ENCODE data around the gene ADAM15.

Gene ADAM15

DNA sequence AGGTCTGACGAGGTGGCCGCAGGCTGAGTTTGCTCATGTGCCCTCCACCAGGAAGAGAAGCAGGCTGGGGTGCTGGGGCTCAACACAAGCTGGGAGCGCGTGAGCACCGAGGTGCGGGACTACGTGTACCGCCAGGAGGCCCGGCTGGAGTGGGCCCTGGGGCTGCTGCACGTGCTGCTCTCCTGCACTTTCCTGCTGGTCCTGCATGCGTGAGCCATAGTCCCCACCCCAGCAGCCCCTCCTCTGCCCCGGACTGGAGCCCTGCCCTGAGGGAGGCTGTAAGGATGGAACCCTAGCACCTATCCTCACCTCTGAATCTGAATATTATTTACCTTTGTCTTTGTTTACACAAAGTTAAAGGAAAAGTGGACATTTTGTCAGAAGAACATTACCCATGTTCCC lies 7.8 kb upstream of the ADAM15 start:
- H3K27ac ChIP-seq (ENCODE audit: low read depth, low read length), result no peak overlapping the region
- H3K27me3 ChIP-seq (ENCODE audit: insufficient read depth, low read length), result no peaks in the 10 kb centered on the region
- no peak overlapping the region for H2AFZ ChIP-seq (ENCODE audit: low read length, unreplicated experiment)
- H3K4me3 ChIP-seq (ENCODE audit: low read depth, low read length), result no peak overlapping the region
- no peaks in the 10 kb centered on the region for H3K79me2 ChIP-seq (ENCODE audit: control insufficient read depth, insufficient read depth, low read length, unreplicated experiment)
- H3K36me3 ChIP-seq (ENCODE audit: insufficient read depth, low read length), result no peaks in the 10 kb centered on the region
- H3K4me1 ChIP-seq (ENCODE audit: control insufficient read depth, insufficient read depth, low read length, unreplicated experiment), result peaks cover 18% of the 10 kb centered on the region

DNA sequence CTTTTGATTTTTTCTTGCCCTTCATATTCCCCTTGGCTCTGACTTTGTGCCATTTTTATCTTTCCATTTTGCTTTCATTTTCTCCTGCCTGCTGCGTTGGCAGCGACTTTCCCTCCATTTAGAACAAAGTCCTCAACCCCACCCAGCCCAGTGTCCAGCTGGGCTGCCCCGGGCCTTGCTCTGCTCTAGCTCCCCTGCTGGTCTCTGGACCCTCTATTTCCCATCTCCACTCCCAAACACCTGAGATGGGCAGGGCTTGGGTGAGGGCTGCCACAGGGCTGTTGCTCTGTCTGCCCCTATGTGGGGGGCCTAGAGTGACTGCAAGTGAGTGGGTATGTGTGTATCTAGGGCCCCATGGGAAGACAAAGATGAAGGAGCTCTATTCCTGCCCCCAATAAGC lies 7.3 kb upstream of the ADAM15 start:
- H3K27me3 ChIP-seq (ENCODE audit: insufficient read depth, low read length), result no peaks in the 10 kb centered on the region
- no peak overlapping the region for H2AFZ ChIP-seq (ENCODE audit: low read length, unreplicated experiment)
- H3K27ac ChIP-seq (ENCODE audit: low read depth, low read length), result no peak overlapping the region
- peaks cover 13% of the 10 kb centered on the region for H3K4me1 ChIP-seq (ENCODE audit: control insufficient read depth, insufficient read depth, low read length, unreplicated experiment)
- no peaks in the 10 kb centered on the region for H3K79me2 ChIP-seq (ENCODE audit: control insufficient read depth, insufficient read depth, low read length, unreplicated experiment)
- H3K36me3 ChIP-seq (ENCODE audit: insufficient read depth, low read length), result no peaks in the 10 kb centered on the region
- H3K4me3 ChIP-seq (ENCODE audit: low read depth, low read length), result no peak overlapping the region

DNA sequence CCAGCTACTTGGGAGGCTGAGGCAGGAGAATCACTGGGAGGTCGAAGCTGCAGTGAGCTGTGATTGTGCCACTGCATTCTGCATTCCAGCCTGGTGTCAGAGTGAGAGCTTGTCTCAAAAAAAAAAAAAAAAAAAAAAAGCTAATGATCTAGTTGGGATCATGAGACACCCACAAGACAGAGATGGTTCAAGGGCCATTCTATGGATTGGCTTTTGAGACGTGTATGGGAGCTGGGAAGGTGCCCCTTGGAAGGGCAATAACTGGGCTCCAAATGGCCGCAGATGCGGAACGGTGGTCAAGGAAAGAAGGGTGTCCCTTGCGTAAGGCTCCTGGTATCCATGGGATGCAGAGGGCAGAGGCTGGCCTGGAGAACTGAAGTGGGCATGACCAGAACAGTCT lies 6.8 kb upstream of the ADAM15 start:
- no peak overlapping the region for H3K4me3 ChIP-seq (ENCODE audit: low read depth, low read length)
- H3K4me1 ChIP-seq (ENCODE audit: control insufficient read depth, insufficient read depth, low read length, unreplicated experiment), result peaks cover 13% of the 10 kb centered on the region
- no peak overlapping the region for H2AFZ ChIP-seq (ENCODE audit: low read length, unreplicated experiment)
- H3K36me3 ChIP-seq (ENCODE audit: insufficient read depth, low read length), result no peaks in the 10 kb centered on the region
- no peaks in the 10 kb centered on the region for H3K79me2 ChIP-seq (ENCODE audit: control insufficient read depth, insufficient read depth, low read length, unreplicated experiment)
- no peaks in the 10 kb centered on the region for H3K27me3 ChIP-seq (ENCODE audit: insufficient read depth, low read length)
- no peak overlapping the region for H3K27ac ChIP-seq (ENCODE audit: low read depth, low read length)

DNA sequence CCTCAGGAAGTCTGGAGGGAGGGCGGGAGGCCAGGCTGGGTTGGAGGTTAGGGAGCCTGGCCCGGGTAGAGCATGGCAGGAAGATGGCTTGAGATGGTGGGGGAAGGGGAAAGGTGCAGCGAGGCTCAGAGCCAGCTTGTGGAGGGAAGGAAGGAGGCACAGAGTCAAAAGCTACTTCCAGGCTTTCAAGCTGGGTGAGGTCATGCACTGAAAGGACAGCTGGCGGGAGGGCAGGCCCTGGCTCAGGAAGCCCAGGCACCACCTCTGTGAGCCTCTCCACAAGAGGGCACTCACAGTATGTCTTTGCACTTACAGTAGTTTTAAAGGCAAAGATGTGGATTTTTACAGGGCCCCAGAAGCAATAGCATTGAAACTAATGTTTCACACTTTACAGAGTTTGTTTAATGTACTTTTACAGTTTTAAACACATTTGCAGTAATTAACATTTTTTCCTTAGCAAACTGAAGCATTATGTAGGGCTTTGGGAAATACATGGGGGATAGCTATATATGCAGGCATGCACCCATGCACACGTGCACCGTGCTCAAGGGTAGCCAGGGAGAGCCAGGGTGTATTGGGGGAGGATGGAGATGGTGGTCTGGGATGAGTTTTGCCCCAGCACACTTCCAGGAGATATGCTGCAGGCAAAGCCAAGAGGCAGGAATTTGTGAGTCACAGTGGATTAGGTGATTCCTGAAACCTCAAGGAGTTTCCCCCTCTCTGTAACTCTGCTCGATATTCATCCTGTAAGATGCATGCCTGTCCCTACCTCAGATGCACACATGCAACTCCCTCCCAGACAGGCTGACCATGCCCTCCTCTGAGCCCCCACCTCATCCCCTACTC lies 6.1 kb upstream of the ADAM15 start:
- H2AFZ ChIP-seq (ENCODE audit: low read length, unreplicated experiment), result no peak overlapping the region
- no peaks in the 10 kb centered on the region for H3K79me2 ChIP-seq (ENCODE audit: control insufficient read depth, insufficient read depth, low read length, unreplicated experiment)
- H3K36me3 ChIP-seq (ENCODE audit: insufficient read depth, low read length), result no peaks in the 10 kb centered on the region
- H3K27me3 ChIP-seq (ENCODE audit: insufficient read depth, low read length), result no peaks in the 10 kb centered on the region
- H3K27ac ChIP-seq (ENCODE audit: low read depth, low read length), result no peak overlapping the region
- no peak overlapping the region for H3K4me3 ChIP-seq (ENCODE audit: low read depth, low read length)
- peaks cover 19% of the 10 kb centered on the region for H3K4me1 ChIP-seq (ENCODE audit: control insufficient read depth, insufficient read depth, low read length, unreplicated experiment)

DNA sequence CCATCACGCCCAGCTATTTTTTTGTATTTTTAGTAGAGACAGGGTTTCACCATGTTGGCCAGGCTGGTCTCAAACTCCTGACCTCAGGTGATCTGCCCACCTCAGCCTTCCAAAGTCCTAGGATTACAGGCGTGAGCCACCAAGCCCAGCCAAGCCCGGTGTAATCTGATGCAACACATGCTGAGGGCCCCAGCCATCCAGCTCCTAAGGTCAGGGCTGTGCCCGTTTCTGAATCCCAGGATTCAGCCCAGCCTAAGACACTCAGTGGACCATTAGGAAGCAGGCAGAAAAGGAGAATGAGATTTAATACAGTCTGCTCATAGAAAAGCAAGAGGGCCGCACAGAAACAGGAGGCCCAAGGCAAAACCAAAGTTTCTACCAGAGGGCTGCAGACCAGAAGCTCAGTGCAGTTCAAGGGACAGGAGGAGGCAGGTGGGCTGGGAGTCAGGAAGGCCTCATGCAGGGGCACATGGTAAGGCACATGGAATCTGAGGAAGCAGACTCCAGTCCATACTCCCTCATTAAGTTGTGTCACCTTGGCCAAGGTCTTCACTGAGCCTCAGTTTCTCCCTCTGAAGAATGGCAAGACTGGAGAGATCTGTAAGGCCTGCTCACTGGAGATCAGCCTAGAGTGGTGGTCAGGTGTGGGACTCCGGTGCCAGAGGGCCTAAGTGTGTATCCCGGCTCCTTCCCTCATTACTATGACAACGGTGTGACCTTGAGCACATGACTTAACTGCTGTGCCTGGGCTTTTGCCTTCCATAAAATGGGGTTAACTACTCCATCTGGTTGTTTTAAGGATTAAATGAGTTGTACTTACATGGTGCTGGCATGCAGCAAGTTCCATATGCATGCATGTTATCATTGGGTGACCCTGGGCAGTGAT lies 2.4 kb upstream of the ADAM15 start:
- no peak overlapping the region for H2AFZ ChIP-seq (ENCODE audit: low read length, unreplicated experiment)
- H3K27me3 ChIP-seq (ENCODE audit: insufficient read depth, low read length), result no peaks in the 10 kb centered on the region
- H3K79me2 ChIP-seq (ENCODE audit: control insufficient read depth, insufficient read depth, low read length, unreplicated experiment), result peaks cover 17% of the 10 kb centered on the region
- no peak overlapping the region for H3K27ac ChIP-seq (ENCODE audit: low read depth, low read length)
- no peak overlapping the region for H3K4me3 ChIP-seq (ENCODE audit: low read depth, low read length)
- H3K4me1 ChIP-seq (ENCODE audit: control insufficient read depth, insufficient read depth, low read length, unreplicated experiment), result peaks cover 33% of the 10 kb centered on the region
- no peaks in the 10 kb centered on the region for H3K36me3 ChIP-seq (ENCODE audit: insufficient read depth, low read length)

DNA sequence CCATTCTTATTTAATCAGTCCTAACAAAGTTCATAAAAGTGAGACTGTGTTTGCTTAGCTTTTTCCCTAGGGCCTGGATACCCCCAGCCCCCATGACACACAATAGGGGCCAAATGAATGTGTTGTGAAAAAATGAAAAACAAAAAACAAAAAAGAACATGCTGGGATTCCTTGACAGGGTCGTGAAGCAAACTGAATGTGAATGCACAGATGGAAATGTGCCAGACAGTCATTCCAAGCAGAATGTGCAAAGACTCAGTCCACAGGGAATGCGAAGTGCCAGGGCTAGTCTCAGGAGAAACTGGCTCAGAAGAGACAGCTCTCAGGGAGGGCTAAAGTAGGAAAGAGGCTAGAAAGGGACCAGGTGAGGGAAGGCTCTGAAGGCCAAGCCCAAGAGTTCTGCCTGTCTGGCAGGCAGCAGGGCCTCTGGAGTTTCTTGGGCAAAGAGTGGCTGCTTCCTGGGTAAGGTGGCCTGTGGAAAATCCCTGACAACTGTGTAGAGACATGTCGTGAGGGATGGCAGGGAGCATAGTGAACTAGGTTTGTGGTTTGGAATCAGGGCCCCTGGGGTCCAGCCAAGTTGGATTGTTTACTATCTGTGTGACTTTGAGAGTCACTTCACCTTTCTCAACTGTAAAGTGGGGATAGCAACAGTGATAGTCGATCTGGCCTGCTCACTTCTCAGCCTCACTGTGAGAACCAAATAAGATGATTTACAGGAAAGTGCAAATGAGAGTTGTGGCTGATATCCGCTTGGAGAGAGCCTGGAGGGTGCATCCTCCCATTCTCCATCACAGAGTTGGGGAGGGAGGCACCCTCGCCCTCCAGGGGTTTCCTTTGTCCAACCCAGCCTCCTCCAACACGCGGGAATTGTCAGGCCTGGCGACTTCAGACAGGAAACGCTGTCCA lies 1.2 kb upstream of the ADAM15 start:
- peak overlapping the region; percentile 82 for H3K4me3 ChIP-seq (ENCODE audit: low read depth, low read length)
- H3K27ac ChIP-seq (ENCODE audit: low read depth, low read length), result peak overlapping the region; percentile 72

DNA sequence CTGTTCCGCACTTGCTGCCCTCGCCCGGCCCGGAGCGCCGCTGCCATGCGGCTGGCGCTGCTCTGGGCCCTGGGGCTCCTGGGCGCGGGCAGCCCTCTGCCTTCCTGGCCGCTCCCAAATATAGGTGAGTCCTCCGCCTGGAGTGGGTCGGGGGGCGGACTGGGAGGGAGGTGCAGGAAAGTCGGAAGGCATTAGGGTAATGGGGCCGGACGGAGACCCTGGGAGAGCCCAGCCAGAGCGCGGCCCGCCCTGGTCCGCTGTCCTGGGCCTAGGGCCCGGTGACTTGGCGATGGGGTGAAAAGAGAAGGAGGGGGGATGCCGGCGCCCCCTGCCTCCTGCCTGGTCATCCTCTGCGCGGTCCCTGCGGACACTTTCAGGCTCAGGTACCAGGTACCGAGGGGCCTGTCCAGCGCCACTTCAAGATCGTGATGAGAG lies 243 bp downstream of the ADAM15 start:
- no peaks in the 10 kb centered on the region for H3K27me3 ChIP-seq (ENCODE audit: insufficient read depth, low read length)
- peak overlapping the region; percentile 75 for H2AFZ ChIP-seq (ENCODE audit: low read length, unreplicated experiment)
- peaks cover 22% of the 10 kb centered on the region for H3K4me1 ChIP-seq (ENCODE audit: control insufficient read depth, insufficient read depth, low read length, unreplicated experiment)
- peaks cover 20% of the 10 kb centered on the region for H3K79me2 ChIP-seq (ENCODE audit: control insufficient read depth, insufficient read depth, low read length, unreplicated experiment)
- peak overlapping the region; percentile 96 for H3K4me3 ChIP-seq (ENCODE audit: low read depth, low read length)
- peak overlapping the region; percentile 10; the same call in 1 of the 2 replicates for H3K27ac ChIP-seq (ENCODE audit: low read depth, low read length)
- no peaks in the 10 kb centered on the region; the same call in 1 of the 2 replicates for H3K36me3 ChIP-seq (ENCODE audit: insufficient read depth, low read length)

More for the DNA sequence above, 1.2 kb upstream of the ADAM15 start:
- Histone ChIP-seq H3K4me1 (ENCODE audit: control insufficient read depth, insufficient read depth, low read length, unreplicated experiment) (peaks cover 28% of the 10 kb centered on the region), H2AFZ (ENCODE audit: low read length, unreplicated experiment) (peak overlapping the region; percentile 71), H3K79me2 (ENCODE audit: control insufficient read depth, insufficient read depth, low read length, unreplicated experiment) (peaks cover 20% of the 10 kb centered on the region), H3K27me3 (ENCODE audit: insufficient read depth, low read length) (no peaks in the 10 kb centered on the region), H3K36me3 (ENCODE audit: insufficient read depth, low read length) (no peaks in the 10 kb centered on the region)

DNA sequence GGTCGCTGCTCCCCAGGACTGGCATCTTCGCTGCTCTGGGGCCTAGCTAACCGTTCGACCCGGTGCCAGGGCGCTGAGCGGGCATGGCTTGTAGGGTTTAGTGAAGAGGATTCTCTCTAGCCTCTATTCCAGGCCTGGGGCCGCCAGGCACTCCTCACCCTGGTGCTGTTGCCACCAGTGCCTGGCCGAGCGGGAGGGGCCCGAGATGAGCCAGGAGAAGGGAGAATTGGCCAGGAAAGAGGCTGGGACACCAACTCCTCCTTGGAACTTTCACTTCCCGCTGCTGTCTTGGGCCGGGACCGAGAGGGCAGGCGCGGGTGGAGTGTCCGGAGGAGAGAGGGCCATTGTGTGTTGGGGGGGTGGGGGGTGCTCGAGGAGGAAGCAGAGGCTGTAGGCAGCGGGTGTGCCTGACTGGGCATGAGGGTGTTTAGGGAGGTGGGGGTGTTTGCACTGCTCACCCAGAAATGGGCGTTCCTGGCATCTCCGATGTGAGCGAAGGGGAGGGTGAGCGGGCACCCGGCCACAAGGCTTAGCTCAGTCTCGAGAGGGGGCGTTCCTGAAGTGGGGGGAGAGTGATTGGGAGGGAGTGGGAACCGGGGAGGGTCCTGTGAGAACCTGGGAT lies 772 bp downstream of the ADAM15 start:
- peaks cover 20% of the 10 kb centered on the region for H3K79me2 ChIP-seq (ENCODE audit: control insufficient read depth, insufficient read depth, low read length, unreplicated experiment)
- no peaks in the 10 kb centered on the region for H3K27me3 ChIP-seq (ENCODE audit: insufficient read depth, low read length)
- H3K4me3 ChIP-seq (ENCODE audit: low read depth, low read length), result peak overlapping the region; percentile 96
- H3K36me3 ChIP-seq (ENCODE audit: insufficient read depth, low read length), result no peaks in the 10 kb centered on the region; the same call in 1 of the 2 replicates
- H2AFZ ChIP-seq (ENCODE audit: low read length, unreplicated experiment), result peak overlapping the region; percentile 75
- peaks cover 22% of the 10 kb centered on the region for H3K4me1 ChIP-seq (ENCODE audit: control insufficient read depth, insufficient read depth, low read length, unreplicated experiment)
- peak overlapping the region; percentile 10; the same call in 1 of the 2 replicates for H3K27ac ChIP-seq (ENCODE audit: low read depth, low read length)

DNA sequence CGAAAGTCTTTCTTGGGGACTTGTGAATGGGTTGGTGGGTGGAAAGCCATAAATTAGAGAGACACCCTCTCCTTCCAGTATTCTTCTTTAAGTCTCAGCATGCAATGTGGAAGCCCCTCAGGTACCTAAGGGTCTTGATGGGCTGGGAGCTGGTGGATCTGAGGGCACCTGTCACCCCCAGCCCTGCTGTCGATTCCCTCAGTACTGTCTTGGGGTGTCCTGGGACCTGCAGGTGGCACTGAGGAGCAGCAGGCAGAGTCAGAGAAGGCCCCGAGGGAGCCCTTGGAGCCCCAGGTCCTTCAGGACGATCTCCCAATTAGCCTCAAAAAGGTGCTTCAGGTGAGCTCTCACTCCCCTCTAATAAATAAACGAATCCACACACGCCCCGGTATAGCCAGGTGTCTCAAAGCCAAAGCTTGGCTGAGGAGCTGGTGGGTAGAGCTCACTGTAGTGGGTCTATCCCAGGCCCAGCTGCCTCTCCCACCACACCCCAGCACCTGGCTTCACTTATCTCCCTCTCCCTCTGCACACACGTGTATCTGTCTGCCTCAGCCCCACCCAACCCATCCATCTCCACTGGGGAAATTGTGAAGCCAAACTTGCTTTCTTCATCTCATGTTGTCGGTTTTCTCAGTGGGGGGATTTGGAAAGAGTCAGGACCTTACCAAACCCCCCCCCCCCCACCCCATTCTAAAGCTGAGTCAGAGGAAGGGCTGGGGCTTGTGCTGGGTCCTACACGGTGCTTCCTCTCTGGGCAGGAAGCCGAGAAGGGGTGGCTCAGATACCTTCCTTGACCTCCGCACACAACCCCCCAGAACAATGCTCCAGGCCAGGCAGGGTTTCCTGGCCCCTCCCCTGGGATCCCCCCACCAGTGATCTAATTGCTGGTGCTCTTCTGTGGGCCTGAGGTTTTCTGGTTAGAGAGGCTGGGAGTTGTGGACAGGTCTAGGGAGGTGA lies 1.6 kb downstream of the ADAM15 start:
- Histone ChIP-seq H3K36me3 (ENCODE audit: insufficient read depth, low read length) (no peaks in the 10 kb centered on the region; the same call in 1 of the 2 replicates), H3K27ac (ENCODE audit: low read depth, low read length) (no peak overlapping the region), H3K4me1 (ENCODE audit: control insufficient read depth, insufficient read depth, low read length, unreplicated experiment) (peaks cover 22% of the 10 kb centered on the region), H3K79me2 (ENCODE audit: control insufficient read depth, insufficient read depth, low read length, unreplicated experiment) (peaks cover 20% of the 10 kb centered on the region), H3K27me3 (ENCODE audit: insufficient read depth, low read length) (no peaks in the 10 kb centered on the region), H2AFZ (ENCODE audit: low read length, unreplicated experiment) (no peak overlapping the region), H3K4me3 (ENCODE audit: low read depth, low read length) (peak overlapping the region; percentile 96)
